Measurements from ENCODE around the gene STX3.
"Not testable (repeated sequence)": the region's sequence is repeated elsewhere in the genome, so short reads cannot be mapped to it uniquely, and the experiment has no call there.

Gene STX3

DNA sequence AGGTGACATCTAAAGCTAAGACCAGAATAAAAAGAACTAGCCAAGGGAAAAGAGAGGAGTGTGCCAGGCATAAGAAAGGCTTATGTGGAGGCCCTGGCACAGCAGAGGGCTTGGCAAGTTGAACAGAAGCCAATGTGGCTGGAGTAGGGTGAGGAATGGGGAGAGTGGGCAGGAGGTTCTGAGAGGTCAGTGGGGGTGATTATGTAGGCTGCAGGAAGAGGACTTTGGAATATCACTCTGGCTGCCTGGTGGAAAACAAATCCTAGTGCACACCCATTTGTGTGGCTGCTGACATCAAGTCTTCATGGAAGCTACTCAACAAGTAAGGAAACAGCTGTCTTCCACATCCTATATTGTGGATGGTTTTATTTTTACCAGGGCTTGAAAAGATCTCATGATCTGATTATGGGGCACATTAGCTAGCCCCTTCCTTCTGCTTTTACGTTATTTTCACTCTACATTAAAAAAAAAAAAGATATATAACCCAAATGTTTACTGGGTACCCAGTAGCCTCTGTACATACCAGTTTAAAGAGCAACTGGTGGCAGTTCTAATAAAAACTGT lies 52.0 kb downstream of the STX3 start:
- Histone ChIP-seq H3K4me1 (ENCODE audit: control insufficient read depth, insufficient read depth, low read length) (no peaks in the 10 kb centered on the region), H3K27ac (ENCODE audit: low read length) (no peak overlapping the region), H3K4me3 (ENCODE audit: low read length) (no peak overlapping the region), H3K27me3 (ENCODE audit: control insufficient read depth, insufficient read depth, low read length) (no peaks in the 10 kb centered on the region), H3K9me3 (ENCODE audit: control insufficient read depth, insufficient read depth, low read length) (no peaks in the 10 kb centered on the region), H3K36me3 (ENCODE audit: control insufficient read depth, insufficient read depth, low read length) (peaks cover 14% of the 10 kb centered on the region; the same call in 1 of the 2 replicates)
- no CpG with 5 or more reads among the region's 1 CpG for WGBS (ENCODE audit: insufficient coverage, insufficient read length)
- no peak for DNase-seq (ENCODE audit: low read depth, low spot score)

DNA sequence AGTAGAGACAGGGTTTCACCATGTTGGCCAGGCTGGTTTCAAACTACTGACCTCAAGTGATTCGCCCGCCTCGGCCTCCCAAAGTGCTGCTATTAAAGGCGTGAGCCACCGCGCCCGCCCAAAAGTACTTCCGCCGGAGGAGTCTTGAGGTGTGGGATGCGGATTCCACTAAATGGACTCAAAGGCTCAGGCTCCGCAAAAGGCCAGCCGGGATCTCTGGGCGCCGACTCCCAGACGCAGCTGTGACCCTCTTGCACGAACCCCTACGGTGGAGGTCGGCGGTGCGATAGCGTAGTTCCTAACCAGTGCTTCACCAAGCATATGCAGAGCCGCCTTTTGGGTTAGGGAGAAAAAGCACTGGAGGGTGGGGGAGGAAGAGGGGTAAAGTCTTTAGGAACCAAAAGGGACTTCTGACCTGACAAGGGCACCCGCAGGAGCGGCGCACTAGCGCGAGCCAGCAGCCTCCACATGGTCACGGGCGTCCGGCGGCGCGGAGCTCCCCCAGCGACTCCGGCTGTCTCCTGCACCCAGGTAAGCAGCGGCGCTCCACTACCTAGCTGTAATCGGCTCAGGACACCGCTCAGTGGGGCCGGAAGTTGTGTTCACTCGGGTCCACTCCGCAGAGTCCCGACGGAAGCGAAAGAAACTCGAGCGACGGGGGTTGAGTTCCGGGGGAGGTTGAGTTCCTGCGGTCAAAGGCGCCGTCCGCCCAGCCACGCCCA lies 55.2 kb downstream of the STX3 start, which contains the start of gene MRPL16:
TSS of gene MRPL16 (minus strand) at position 590 of the 722 bp plus-strand sequence. CDS start at position 470, 120 bp downstream.
- Histone ChIP-seq H3K36me3 (ENCODE audit: control insufficient read depth, insufficient read depth, low read length) (peaks cover 10% of the 10 kb centered on the region; the same call in 1 of the 2 replicates), H3K27me3 (ENCODE audit: control insufficient read depth, insufficient read depth, low read length) (no peaks in the 10 kb centered on the region)
- WGBS (ENCODE audit: insufficient coverage, insufficient read length) = no CpG with 5 or more reads among the region's 54 CpGs

DNA sequence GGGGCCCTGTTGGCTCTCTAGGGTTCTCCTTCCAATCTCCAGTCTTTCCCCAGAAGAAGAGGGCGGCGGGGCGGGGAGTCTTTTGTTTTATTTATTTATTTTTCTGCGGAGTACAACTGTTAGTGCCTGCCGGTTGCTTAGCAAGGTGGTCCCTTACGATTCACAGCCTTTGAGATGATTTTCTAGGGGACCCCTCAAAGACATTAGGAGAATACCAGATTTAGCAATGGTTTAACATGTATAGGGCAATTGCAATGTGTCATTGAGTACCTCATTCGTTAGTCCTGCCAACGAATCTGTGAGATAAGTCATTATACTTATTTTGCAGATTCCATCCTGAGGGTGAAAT lies 55.7 kb downstream of the STX3 start:
- Histone ChIP-seq H3K4me3 (ENCODE audit: low read length) (peak overlapping the region; percentile 15; the same call in 1 of the 2 replicates), H3K36me3 (ENCODE audit: control insufficient read depth, insufficient read depth, low read length) (peaks cover 10% of the 10 kb centered on the region; the same call in 1 of the 2 replicates), H3K27ac (ENCODE audit: low read length) (no peak overlapping the region), H3K27me3 (ENCODE audit: control insufficient read depth, insufficient read depth, low read length) (no peaks in the 10 kb centered on the region), H3K4me1 (ENCODE audit: control insufficient read depth, insufficient read depth, low read length) (peaks cover 2% of the 10 kb centered on the region; the same call in 1 of the 2 replicates), H3K9me3 (ENCODE audit: control insufficient read depth, insufficient read depth, low read length) (no peaks in the 10 kb centered on the region)
- no peak for DNase-seq (ENCODE audit: low read depth, low spot score)
- no CpG with 5 or more reads among the region's 8 CpGs for WGBS (ENCODE audit: insufficient coverage, insufficient read length)

More for the DNA sequence above, 55.2 kb downstream of the STX3 start, which contains the start of gene MRPL16:
- H3K4me3 ChIP-seq (ENCODE audit: low read length) = peak within 1 kb of the TSS; percentile 96
- H3K4me1 ChIP-seq (ENCODE audit: control insufficient read depth, insufficient read depth, low read length) = peaks cover 2% of the 10 kb centered on the region; the same call in 1 of the 2 replicates
- no peak within 1 kb of the TSS for H3K27ac ChIP-seq (ENCODE audit: low read length)
- no peaks in the 10 kb centered on the region for H3K9me3 ChIP-seq (ENCODE audit: control insufficient read depth, insufficient read depth, low read length)
- DNase-seq (ENCODE audit: low read depth, low spot score) = peak; percentile 74

DNA sequence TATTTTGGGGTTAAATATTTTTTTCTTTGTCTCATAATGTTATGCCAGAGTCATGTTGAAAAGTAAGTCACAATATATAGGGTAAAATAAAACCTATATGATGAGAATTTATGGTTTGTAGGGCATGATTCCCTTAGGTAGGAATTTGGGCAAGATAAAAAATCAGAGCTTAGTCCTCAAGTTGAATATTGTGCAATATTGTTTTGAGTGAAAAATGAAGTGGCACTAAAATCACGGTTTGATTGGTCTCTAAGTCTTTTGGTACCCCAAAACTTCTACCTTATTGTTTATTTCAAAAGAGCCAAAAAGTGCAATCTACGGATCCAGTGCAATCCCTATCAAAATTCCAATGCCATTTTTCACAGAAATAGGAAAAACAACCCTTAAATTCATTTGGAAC lies 57.0 kb downstream of the STX3 start:
- H3K4me3 ChIP-seq (ENCODE audit: low read length) = no peak overlapping the region
- no peak overlapping the region for H3K27ac ChIP-seq (ENCODE audit: low read length)
- H3K4me1 ChIP-seq (ENCODE audit: control insufficient read depth, insufficient read depth, low read length) = peaks cover 2% of the 10 kb centered on the region; the same call in 1 of the 2 replicates
- no peaks in the 10 kb centered on the region for H3K9me3 ChIP-seq (ENCODE audit: control insufficient read depth, insufficient read depth, low read length)
- H3K27me3 ChIP-seq (ENCODE audit: control insufficient read depth, insufficient read depth, low read length) = no peaks in the 10 kb centered on the region
- H3K36me3 ChIP-seq (ENCODE audit: control insufficient read depth, insufficient read depth, low read length) = no peaks in the 10 kb centered on the region; the same call in 1 of the 2 replicates
- DNase-seq (ENCODE audit: low read depth, low spot score) = no peak
- WGBS (ENCODE audit: insufficient coverage, insufficient read length) = no CpG with 5 or more reads among the region's 2 CpGs

DNA sequence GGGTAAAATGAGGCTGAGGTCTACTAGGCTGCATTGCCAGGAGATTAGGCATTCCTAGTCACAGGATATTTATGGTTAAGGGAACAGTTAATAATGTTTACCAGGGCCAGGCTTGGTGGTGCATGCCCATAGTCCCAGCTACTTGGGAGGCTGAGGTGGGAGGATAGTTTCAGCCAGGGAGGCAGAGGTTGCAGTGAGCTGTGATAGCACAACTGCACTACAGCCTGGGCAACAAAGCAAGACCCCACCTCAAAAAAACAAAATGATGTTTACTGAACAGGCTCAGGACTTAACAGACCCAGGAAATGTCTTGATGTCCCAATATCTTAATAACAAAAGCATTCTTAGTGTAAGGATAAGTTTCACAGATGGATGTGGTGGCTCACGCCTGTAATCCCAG lies 58.2 kb downstream of the STX3 start:
- no peaks in the 10 kb centered on the region; the same call in 1 of the 2 replicates for H3K36me3 ChIP-seq (ENCODE audit: control insufficient read depth, insufficient read depth, low read length)
- H3K27me3 ChIP-seq (ENCODE audit: control insufficient read depth, insufficient read depth, low read length) = no peaks in the 10 kb centered on the region
- DNase-seq (ENCODE audit: low read depth, low spot score) = no peak
- H3K27ac ChIP-seq (ENCODE audit: low read length) = no peak overlapping the region
- WGBS (ENCODE audit: insufficient coverage, insufficient read length) = no CpG with 5 or more reads among the region's 1 CpG
- H3K4me1 ChIP-seq (ENCODE audit: control insufficient read depth, insufficient read depth, low read length) = peaks cover 2% of the 10 kb centered on the region; the same call in 1 of the 2 replicates
- no peaks in the 10 kb centered on the region for H3K9me3 ChIP-seq (ENCODE audit: control insufficient read depth, insufficient read depth, low read length)
- H3K4me3 ChIP-seq (ENCODE audit: low read length) = no peak overlapping the region

DNA sequence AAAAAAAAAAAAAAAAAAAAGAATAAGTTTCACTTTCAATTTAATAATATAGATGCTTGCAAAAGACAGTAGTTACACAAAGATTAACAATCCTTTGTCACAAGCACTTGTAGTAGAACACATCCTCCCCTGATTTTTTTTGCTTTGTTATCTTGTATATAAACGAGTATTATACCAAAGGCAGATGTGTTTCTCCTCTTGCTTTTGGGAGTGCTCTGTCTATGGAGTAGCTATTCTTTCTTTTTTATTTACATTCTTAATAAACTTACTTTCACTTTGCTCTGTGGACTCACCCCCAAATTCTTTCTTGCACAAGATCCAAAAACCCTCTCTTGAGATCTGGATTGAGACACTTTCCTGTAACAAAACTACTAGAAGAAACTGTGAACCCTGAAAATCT lies 58.8 kb downstream of the STX3 start:
- no CpG with 5 or more reads among the region's 1 CpG for WGBS (ENCODE audit: insufficient coverage, insufficient read length)
- Histone ChIP-seq H3K4me1 (ENCODE audit: control insufficient read depth, insufficient read depth, low read length) (peaks cover 2% of the 10 kb centered on the region; the same call in 1 of the 2 replicates), H3K36me3 (ENCODE audit: control insufficient read depth, insufficient read depth, low read length) (no peaks in the 10 kb centered on the region), H3K27me3 (ENCODE audit: control insufficient read depth, insufficient read depth, low read length) (no peaks in the 10 kb centered on the region), H3K9me3 (ENCODE audit: control insufficient read depth, insufficient read depth, low read length) (no peaks in the 10 kb centered on the region), H3K4me3 (ENCODE audit: low read length) (no peak overlapping the region), H3K27ac (ENCODE audit: low read length) (no peak overlapping the region)
- DNase-seq (ENCODE audit: low read depth, low spot score) = no peak

DNA sequence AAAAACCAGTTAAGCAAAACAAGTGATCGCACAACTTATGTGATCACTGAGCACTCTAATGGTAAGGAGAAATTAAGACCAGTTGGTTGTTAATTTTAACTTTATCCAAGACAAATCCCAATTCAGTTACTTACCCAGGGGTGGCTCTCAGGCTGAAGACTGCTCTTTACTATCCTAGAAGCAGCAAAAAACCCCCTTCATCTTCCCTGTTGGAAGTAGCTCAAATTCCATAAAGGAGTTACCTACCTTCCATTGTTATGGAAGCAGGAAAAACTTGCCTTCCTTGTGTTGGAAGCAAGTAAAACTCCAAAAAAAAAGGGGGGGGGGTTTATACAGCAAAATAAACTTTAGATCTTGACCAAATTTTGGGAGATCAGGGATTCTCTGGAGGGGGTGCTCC lies 60.6 kb downstream of the STX3 start:
- WGBS (ENCODE audit: insufficient coverage, insufficient read length) = no CpG with 5 or more reads among the region's 1 CpG
- Histone ChIP-seq H3K4me3 (ENCODE audit: low read length) (no peak overlapping the region), H3K27me3 (ENCODE audit: control insufficient read depth, insufficient read depth, low read length) (no peaks in the 10 kb centered on the region), H3K9me3 (ENCODE audit: control insufficient read depth, insufficient read depth, low read length) (no peaks in the 10 kb centered on the region), H3K36me3 (ENCODE audit: control insufficient read depth, insufficient read depth, low read length) (no peaks in the 10 kb centered on the region), H3K27ac (ENCODE audit: low read length) (no peak overlapping the region), H3K4me1 (ENCODE audit: control insufficient read depth, insufficient read depth, low read length) (peaks cover 2% of the 10 kb centered on the region; the same call in 1 of the 2 replicates)
- no peak for DNase-seq (ENCODE audit: low read depth, low spot score)

DNA sequence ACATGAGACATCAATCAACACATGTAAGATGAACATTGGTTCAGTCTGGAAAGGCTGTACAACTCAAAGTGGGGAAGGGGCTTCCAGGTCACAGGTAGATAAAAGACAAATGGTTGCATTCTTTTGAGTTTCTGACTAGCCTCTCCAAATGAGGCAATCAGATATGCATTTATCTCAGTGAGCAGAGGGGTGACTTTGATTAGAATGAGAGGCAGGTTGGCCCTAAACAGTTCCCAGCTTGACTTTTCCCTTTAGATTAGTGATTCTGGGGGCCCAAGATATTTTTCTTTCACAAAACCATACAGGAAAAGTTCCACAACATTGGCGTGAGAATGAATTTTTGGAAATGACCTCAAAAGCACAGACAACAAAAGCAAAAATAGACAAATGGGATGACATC lies 61.3 kb downstream of the STX3 start:
- not testable (repeated sequence) for H3K27ac ChIP-seq (ENCODE audit: low read length); H3K36me3 ChIP-seq (ENCODE audit: control insufficient read depth, insufficient read depth, low read length); H3K27me3 ChIP-seq (ENCODE audit: control insufficient read depth, insufficient read depth, low read length); H3K4me1 ChIP-seq (ENCODE audit: control insufficient read depth, insufficient read depth, low read length); H3K4me3 ChIP-seq (ENCODE audit: low read length); H3K9me3 ChIP-seq (ENCODE audit: control insufficient read depth, insufficient read depth, low read length); DNase-seq (ENCODE audit: low read depth, low spot score)
- no CpG with 5 or more reads among the region's 1 CpG for WGBS (ENCODE audit: insufficient coverage, insufficient read length)

DNA sequence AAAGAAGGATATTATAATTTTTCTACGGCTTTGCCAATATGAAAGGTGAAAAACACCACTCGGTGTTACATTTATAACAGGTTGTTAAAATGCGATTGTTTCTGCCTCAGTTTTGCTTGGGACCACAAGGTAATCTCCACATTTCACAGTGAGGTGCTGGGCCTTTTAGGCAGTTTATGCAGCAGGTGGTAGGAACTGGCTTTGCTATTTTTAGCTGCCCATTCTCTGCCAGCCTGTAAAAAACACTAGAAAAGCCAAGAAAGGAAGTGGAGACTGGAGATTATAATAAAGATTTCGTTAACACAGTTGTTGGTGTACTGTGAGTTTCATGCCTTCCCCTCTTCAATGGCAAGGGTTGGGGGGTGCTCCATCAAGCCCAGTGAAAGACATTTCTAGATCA lies 63.4 kb downstream of the STX3 start:
- H3K4me3 ChIP-seq (ENCODE audit: low read length) = no peak overlapping the region
- H3K27me3 ChIP-seq (ENCODE audit: control insufficient read depth, insufficient read depth, low read length) = no peaks in the 10 kb centered on the region
- H3K36me3 ChIP-seq (ENCODE audit: control insufficient read depth, insufficient read depth, low read length) = no peaks in the 10 kb centered on the region
- WGBS (ENCODE audit: insufficient coverage, insufficient read length) = no CpG with 5 or more reads among the region's 4 CpGs
- no peaks in the 10 kb centered on the region; the same call in 1 of the 2 replicates for H3K4me1 ChIP-seq (ENCODE audit: control insufficient read depth, insufficient read depth, low read length)
- no peaks in the 10 kb centered on the region for H3K9me3 ChIP-seq (ENCODE audit: control insufficient read depth, insufficient read depth, low read length)
- no peak for DNase-seq (ENCODE audit: low read depth, low spot score)
- no peak overlapping the region for H3K27ac ChIP-seq (ENCODE audit: low read length)

DNA sequence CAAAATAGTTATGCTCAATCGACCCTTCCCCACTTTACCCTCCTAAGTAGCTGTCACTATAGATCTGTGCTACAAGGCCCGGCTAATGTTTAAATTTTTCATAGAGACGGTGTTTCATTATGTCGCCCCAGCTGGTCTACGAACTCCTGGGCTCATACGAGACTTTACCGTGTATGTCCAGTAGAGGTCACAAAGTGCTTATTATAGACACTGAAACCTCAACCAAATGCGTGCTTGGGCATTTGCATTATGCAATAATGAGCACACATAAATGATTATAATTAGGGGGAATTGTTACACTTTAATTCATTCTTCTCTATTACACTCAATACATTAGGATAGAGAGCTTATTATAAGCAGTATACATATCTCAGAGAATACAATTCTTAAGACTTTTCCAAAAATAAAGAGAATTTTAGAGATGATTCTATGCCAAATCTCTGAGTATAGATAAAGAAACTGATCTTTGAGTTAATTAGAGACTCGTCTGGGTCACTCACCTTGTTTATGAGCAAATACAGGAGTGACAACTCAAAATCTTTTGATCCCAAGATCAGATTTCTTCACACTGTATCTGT lies 67.9 kb downstream of the STX3 start:
- no CpG with 5 or more reads among the region's 9 CpGs for WGBS (ENCODE audit: insufficient coverage, insufficient read length)
- no peak for DNase-seq (ENCODE audit: low read depth, low spot score)
- Histone ChIP-seq H3K4me1 (ENCODE audit: control insufficient read depth, insufficient read depth, low read length) (no peaks in the 10 kb centered on the region), H3K4me3 (ENCODE audit: low read length) (no peak overlapping the region), H3K27me3 (ENCODE audit: control insufficient read depth, insufficient read depth, low read length) (no peaks in the 10 kb centered on the region), H3K27ac (ENCODE audit: low read length) (no peak overlapping the region), H3K36me3 (ENCODE audit: control insufficient read depth, insufficient read depth, low read length) (no peaks in the 10 kb centered on the region), H3K9me3 (ENCODE audit: control insufficient read depth, insufficient read depth, low read length) (no peaks in the 10 kb centered on the region)

Measured in iPS DF 6.9 (cell line).